ENCODE data around the gene DCTN3.

The DCTN3 gene

GRCh38 chr9:34652602-34653000 lies 32.3 kb upstream of the DCTN3 start:
- Histone ChIP-seq H3K27ac (replicated peaks) (no peak overlapping the region), H3K4me3 (replicated peaks; ENCODE audit: insufficient read depth, low read length) (no peak overlapping the region), H3K27me3 (ENCODE audit: insufficient read depth, poor library complexity, severe bottlenecking) (no peaks in the 10 kb centered on the region)
- DNase-seq (ENCODE audit: low read depth in 1 of 2, low spot score in 1 of 2) = no peak
- TF ChIP-seq GABPA (IDR thresholded peaks at IDR 0.05; ENCODE audit: low read depth) (no peak), SPI1 (IDR thresholded peaks at IDR 0.05; ENCODE audit: borderline replicate concordance, low read depth) (no peak), REST (IDR thresholded peaks at IDR 0.05; ENCODE audit: insufficient replicate concordance, low read depth) (no peak), CTCF (IDR thresholded peaks at IDR 0.05; ENCODE audit: insufficient read depth, low read length) (no peak), POLR2AphosphoS5 (IDR thresholded peaks at IDR 0.05; ENCODE audit: low read depth) (no peak)

- TF ChIP-seq REST (IDR thresholded peaks at IDR 0.05; ENCODE audit: insufficient replicate concordance, low read depth) = no peak
- TF ChIP-seq SPI1 (IDR thresholded peaks at IDR 0.05; ENCODE audit: borderline replicate concordance, low read depth) = no peak
- TF ChIP-seq GABPA (IDR thresholded peaks at IDR 0.05; ENCODE audit: low read depth) = no peak
- TF ChIP-seq POLR2AphosphoS5 (IDR thresholded peaks at IDR 0.05; ENCODE audit: low read depth) = 0 out of 2 replicates have a peak, but pooled peaks have one; percentile 27
- no peak for TF ChIP-seq CTCF (IDR thresholded peaks at IDR 0.05; ENCODE audit: insufficient read depth, low read length)
- no peak for DNase-seq (ENCODE audit: low read depth in 1 of 2, low spot score in 1 of 2)
- no peak within 1 kb of the TSS for H3K27ac ChIP-seq (replicated peaks)
- no peaks in the 10 kb centered on the region for H3K27me3 ChIP-seq (ENCODE audit: insufficient read depth, poor library complexity, severe bottlenecking)
- no peak within 1 kb of the TSS for H3K4me3 ChIP-seq (replicated peaks; ENCODE audit: insufficient read depth, low read length)
Measured at GRCh38 chr9:34651876-34652601, 31.7 kb upstream of the DCTN3 start, which contains the start of gene IL11RA. Gene IL11RA (plus strand): TSS chr9:34652185. CDS start chr9:34655218, 3,033 bp downstream.

- TF ChIP-seq SPI1 (IDR thresholded peaks at IDR 0.05; ENCODE audit: borderline replicate concordance, low read depth) (no peak), POLR2AphosphoS5 (IDR thresholded peaks at IDR 0.05; ENCODE audit: low read depth) (no peak), CTCF (IDR thresholded peaks at IDR 0.05; ENCODE audit: insufficient read depth, low read length) (no peak), GABPA (IDR thresholded peaks at IDR 0.05; ENCODE audit: low read depth) (no peak), REST (IDR thresholded peaks at IDR 0.05; ENCODE audit: insufficient replicate concordance, low read depth) (no peak)
- Histone ChIP-seq H3K4me3 (replicated peaks; ENCODE audit: insufficient read depth, low read length) (no peak overlapping the region), H3K27me3 (ENCODE audit: insufficient read depth, poor library complexity, severe bottlenecking) (no peaks in the 10 kb centered on the region), H3K27ac (replicated peaks) (no peak overlapping the region)
- DNase-seq (ENCODE audit: low read depth in 1 of 2, low spot score in 1 of 2) = no peak
Measured at GRCh38 chr9:34651321-34651720, 31.0 kb upstream of the DCTN3 start.

All from HL-60 (cell line).